D341Med (cell line): ENCODE results near the gene INPP5K.
"Not testable (repeated sequence)": the region's sequence is repeated elsewhere in the genome, so short reads cannot be mapped to it uniquely, and the experiment has no call there.

ENCODE experiments used
- DNase-seq: peaks from one replicate; pipeline ENCODE4 v3.0.0; 2012; ENCODE audit warnings: low spot score

INPP5K gene

DNA sequence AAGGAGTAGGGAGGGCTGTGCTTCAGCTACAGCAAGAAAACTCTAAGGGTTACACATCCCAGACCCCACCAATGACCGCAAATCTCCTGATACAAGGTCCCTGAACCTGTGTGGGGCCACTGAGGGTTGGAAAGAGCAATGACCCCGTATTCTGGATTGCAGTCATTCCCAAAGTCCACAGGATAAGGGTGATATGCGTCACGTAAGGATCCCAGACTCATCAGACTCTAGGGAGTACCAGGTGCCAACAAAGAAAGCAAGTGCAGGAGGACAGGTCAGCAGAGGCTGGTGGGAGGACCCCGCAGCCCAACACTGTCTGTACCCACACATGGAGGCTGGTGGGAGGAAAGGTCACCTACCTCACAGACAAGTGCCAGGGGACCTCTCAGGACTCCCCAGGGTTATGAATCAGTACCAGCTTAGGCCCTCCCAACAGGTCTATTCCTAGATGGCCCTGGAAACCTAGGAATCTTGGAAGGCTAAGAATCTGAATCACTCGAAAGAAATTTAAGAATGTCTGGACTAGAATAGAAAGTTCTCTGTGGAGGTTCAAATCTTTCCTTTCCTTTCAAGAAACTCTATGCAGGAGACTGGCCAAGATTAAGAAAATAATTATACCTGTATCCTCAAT is 30.0 kb upstream of the INPP5K start:
- no peak for DNase-seq

- DNase-seq, result no peak
Measured at GRCh38 chr17:1545618-1546017, 29.2 kb upstream of the INPP5K start.

DNA sequence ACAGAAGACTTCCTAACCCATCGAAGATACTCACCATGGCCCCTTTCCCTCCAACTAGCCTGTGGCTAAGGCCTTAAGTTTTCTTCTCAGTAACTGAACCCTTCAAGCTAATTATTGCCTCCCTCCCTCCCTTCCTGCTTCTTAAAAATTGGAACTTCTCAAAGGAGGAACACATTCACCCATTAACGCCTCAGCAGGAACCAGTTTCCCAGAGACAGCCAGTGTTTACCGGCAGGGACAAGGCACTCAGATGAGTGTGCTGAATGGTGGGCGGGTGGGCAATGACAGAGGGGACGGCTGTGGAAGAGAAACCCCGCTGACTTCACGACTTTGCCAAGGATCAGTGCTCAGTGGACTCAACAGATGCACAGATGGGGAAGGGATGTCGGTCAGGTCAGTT is 25.9 kb upstream of the INPP5K start:
- no peak for DNase-seq

DNA sequence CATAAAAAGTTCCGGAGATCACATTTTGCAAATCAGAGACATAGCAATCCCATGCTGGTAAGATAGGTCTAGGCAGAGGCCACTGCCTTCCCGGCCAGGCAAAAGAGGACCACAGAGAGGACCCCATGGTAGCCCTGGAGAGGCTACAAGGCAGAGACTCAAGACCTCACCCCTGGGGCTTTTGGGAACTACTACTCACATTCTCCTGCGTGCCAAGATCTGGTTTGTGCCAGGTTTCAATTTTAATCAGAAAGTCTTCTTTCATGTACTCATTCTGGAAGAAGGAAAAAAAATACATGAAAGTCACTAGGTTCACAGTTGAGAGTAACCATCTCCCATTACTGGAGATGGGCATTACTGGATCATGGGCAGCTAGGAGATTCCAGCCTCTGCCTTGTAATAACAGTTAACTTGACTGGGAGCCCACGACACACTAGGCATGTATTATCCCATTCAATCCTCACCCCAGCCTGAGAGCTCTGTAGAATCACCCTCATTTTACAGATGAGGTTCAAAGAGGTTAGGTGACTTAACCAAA is 25.0 kb upstream of the INPP5K start:
- DNase-seq, result no peak

- no peak for DNase-seq
Measured at GRCh38 chr17:1539811-1540210, 23.4 kb upstream of the INPP5K start.

- DNase-seq, result no peak
Measured at GRCh38 chr17:1535737-1536136, 19.3 kb upstream of the INPP5K start.

DNA sequence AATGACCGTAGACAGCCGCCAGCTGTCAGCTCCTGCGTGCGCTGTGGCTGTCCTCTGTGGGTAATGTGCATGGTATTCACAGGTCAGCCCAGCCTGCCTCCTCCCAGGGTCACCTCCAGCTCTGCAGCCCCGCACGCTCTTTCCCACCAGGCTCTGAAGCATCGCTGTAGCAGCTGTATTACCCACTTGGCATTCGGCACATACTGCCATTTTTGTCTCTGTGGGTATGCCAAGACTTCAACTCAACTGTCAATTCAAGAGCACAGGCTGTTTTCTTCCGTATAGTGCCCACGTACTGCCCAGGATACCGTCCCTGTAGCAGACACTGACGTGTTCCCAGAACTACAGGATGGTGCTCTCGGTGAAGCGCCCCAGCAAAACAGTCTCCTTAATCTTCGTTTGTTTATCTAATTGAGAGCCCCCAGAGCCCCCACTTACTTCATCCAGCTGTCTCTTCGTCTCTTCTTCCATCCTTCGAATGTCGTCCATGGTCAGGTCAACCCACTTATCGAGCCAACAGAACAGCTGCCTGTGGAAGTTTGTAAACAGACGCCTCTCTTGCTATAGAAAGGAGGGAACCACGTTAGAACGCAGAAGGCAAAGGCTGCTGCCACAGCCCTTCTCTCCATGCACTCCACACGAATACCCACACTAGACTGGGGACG is 17.4 kb upstream of the INPP5K start:
- no peak for DNase-seq

DNA sequence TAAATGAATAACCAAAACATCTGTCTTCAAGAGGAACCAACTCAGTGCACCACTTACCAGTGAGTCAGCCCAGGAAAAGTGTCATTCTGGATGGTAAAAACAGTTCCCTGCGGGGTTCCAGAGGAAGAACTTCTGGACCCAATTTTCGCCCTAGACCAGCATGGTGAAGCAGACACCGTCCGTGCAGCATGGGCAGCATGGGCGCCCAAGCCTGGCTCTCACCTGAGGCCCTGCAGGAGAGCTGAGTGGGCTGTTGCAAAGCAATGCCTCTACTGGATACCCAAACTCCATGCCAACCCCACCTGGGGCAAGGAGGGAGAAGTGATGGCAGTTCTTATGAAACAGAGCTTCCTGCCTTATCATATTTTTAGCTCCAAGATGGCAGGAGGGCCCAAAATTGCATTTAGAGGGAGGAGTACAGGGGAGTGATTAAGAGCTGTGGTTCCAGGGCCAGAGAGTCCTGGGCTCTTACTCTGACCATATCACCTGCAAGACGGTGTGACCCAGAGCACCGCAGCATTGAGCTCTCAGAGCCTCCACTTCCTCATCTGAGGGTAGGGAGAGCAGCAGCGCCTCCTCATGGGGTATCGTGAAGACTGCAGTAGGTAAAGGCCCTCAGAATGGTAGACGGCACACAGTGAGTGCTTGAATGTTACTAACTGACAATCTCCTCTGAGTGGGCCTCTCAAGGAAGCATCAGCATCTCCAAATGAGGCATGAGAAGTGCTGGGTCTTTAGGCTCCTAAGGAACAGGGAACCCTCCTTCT is 16.6 kb upstream of the INPP5K start:
- peak; percentile 43 for DNase-seq

DNA sequence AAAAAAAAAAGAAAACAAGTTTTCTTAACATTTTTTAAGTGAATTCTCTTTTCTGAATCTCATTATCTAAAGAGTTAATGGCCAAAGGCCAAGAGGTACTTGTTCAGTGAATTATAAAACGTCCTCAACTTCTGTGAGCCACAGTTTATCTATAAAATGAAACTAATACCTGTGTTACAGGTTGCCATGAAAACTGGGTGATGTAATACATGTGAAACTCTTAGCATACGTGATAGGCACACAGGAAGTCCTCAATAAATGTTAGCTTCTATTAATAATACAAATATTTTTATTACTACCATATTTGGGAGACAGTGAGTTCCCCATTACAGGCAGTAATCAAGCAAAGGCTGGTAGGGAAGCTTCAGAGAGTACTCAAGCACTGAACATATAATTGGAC is 13.5 kb upstream of the INPP5K start:
- DNase-seq, result no peak

GRCh38 chr17:1526876-1527275 is 10.5 kb upstream of the INPP5K start:
- not testable (repeated sequence) for DNase-seq

GRCh38 chr17:1522626-1523025 is 6.2 kb upstream of the INPP5K start:
- DNase-seq, result no peak

DNA sequence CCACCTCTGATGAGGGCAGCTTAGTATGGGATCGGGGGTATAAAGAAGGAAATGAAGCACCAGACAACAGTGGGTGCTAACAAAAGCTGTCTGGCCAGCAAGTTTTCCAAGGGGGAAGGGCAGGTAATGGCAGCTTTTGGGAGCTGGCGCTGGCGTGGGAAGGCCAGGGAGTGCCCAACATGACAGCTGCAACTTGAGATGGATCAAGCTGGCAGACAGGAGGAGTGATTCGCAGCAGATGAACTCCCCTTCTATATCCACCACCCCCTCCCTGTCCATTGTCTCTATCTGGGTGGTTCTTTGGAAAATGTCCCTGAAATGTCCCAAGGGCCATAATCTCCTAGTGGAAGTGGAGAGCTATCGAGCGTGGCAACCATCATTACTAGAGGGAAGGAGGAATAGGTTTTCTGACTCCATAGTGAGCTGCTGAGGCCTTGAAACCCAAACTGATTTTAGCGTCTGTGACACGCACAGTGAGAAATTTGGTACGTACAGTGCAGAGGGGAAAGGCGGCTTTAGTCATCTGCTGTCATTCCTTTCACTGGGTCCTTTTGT is 4.8 kb upstream of the INPP5K start:
- no peak for DNase-seq

GRCh38 chr17:1519678-1520077 is 3.3 kb upstream of the INPP5K start:
- no peak for DNase-seq

- no peak for DNase-seq
Measured at GRCh38 chr17:1518410-1518809, 2.0 kb upstream of the INPP5K start.

DNA sequence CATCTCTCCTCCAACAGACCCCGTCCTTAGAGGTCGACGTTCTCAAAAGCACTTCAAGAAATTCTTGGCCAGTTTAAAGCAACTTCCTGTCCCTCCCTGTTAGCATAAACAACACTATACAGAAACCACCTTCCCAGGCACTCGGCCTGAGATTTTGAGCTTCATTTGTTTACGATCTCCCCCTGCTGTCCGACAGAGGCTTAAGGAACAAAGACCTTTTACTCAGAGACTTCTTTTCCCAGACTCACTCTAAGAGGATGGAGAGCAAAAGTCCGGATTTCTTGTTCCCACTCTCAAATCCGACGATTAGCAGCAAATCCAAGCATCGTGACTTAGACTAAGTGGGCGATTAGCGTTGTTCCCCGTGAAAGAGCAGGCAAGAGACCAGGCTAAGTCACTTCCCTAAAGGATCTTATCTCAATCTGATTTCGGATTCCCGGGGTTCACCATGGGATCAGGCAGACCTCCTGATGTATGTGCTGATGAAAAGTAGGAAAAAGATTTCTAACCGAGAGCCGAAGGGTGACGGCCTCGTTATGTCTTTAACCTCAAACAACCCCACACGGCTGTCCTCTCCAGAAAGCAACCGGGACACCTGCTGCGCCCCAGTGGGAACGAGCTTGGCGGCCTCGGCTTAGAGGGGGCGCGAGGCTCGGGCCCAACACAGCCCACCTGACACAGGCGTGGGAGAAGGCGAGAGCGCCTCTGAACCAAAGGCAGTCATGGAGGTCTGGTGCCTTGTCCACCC is 598 bp downstream of the INPP5K start:
- DNase-seq, result peak; percentile 50

- no peak for DNase-seq
Measured at GRCh38 chr17:1512351-1512750, 4.1 kb downstream of the INPP5K start.

DNA sequence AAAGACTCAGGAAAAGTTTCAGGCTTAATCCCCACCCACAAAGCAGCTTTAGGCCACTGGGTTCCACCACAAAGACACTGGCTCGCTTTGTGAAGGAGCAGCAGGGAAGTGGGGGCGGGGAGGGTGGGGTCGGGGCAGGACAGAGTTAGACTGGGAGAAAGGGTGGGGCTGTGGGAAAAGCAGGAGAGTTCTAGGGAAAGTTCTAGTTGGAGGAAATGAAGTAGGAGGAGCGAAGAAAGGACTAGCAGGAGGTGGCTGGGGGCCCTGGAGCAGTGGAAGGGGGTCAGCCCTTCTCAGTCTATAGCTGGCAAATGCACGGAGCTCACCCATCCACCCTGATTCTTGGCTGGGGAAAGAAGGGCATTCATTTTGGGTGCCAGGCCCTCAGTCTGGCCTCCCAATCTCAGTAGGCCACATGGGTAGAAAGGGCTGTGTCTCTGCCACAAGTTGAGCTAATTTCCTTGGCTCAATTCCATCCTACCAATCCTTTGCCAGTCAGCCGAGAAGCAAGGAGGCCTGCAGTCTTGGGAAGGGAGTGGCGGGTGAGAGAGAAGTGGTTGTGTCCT is 4.6 kb downstream of the INPP5K start:
- DNase-seq, result no peak

DNA sequence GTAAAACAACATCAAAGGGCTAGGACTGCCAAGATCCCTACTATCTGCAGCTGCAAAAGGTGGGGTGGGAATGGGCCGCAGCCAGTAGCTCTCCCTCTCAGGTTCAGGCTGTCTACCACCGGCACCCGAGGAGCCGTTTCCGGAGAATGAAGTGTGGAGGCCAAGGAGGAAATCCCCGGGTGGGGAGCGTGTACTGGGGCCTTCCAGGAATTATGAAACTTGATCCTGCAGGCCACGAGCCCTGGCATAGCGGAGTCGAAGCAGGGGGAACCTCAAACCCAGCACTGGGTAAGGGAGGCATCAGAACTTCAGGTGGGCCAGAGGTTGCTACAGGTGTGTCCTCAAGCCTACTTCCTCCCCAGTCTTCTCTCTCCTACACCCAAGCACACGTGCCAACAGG is 5.1 kb downstream of the INPP5K start:
- no peak for DNase-seq

- DNase-seq, result no peak
Measured at GRCh38 chr17:1509290-1509881, 7.0 kb downstream of the INPP5K start.

- not testable (repeated sequence) for DNase-seq
Measured at GRCh38 chr17:1508709-1509108, 7.7 kb downstream of the INPP5K start.

DNA sequence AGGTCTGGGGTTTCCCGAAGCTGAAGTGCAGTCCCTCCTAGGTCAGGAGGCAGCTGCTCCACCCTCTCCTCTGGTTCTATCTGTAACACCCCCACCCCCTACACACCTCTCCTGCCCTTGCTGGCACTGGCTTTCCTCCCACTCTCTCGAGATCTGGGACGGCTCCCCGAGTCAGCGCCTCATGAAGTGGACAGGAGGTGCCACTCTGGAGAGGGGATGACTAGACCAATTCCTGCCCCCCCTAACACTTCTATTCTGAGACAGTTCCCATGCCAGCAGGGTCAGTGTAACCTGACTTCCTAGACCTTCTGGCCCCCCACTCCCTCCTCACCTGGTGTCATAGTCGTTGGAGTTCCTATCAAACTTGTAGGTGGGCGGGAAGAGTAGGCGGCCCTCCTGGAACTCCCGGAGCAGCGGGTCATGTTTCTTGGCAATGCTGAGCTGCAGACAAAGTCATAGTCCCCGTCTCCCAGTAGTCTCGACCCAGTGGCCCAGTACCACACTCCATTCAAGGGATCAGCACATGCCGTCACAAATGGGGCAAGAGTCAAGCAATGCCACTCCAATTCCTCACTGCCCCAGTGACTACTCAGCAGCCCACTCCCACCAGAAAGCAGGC is 9.7 kb downstream of the INPP5K start:
- no peak for DNase-seq
